HEK293 (cell line): ENCODE measurements around the gene SIL1.

Experiments used
- CTCF ChIA-PET: fragments of 350-600 bp; formaldehyde crosslinking; extraction: SDS; loops from one replicate; lab custom pipeline; 2021; ENCODE audit warnings: antibody characterized with exemption; lab: Yijun Ruan, JAX
- POLR2A ChIA-PET: fragments of 300-600 bp; formaldehyde crosslinking; extraction: SDS; loops from one replicate; lab custom pipeline; 2020; ENCODE audit warnings: antibody characterized with exemption, inconsistent platforms; lab: Yijun Ruan, JAX
- H3K27ac ChIP-seq: fragments of 200-500 bp; sonication (Bioruptor generic); 2 replicates; pipeline ENCODE4 v1.5.1; 2014; ENCODE audit warnings: low read depth, low read length, control low read depth, inconsistent platforms; ENCODE audit errors: extremely low read depth
- H3K36me3 ChIP-seq, 2 experiments: fragments of 200-500 bp in 1 of 2; sonication (Bioruptor generic) in 1 of 2; 1 replicate in 1 of 2; 2 replicates in 1 of 2; pipeline ENCODE4 v1.5.1; 2014 to 2017; ENCODE audit warnings: inconsistent platforms in 2 of 2, low read length in 2 of 2; ENCODE audit not compliant: control insufficient read depth in 2 of 2, insufficient read depth in 1 of 2
- H3K4me1 ChIP-seq: fragments of 200-500 bp; sonication (Bioruptor generic); 2 replicates; pipeline ENCODE4 v1.5.1; 2014; ENCODE audit warnings: mild to moderate bottlenecking, low read length, inconsistent platforms; ENCODE audit not compliant: control insufficient read depth, insufficient read depth
- H3K4me3 ChIP-seq: 2 replicates; pipeline ENCODE4 v1.5.1; 2011; ENCODE audit warnings: low read depth, mild to moderate bottlenecking, control low read depth, low read length, moderate library complexity
- H3K9me3 ChIP-seq: fragments of 200-500 bp; sonication (Bioruptor generic); 2 replicates; pipeline ENCODE4 v1.5.1; 2014; ENCODE audit warnings: low read depth, low read length, inconsistent platforms; ENCODE audit not compliant: control insufficient read depth, insufficient read depth
- HOXA7 ChIP-seq: sonication (generic); formaldehyde crosslinking; IDR thresholded peaks from 2 replicates; pipeline ENCODE4 v1.8.1; 2022; ENCODE audit warnings: missing genetic modification reagents, borderline replicate concordance
- OVOL3 ChIP-seq: fragments of 450-650 bp; formaldehyde crosslinking; IDR thresholded peaks from 2 replicates; pipeline ENCODE4 v1.5.1; 2016; ENCODE audit warnings: missing biosample characterization, missing genetic modification characterization
- RBAK ChIP-seq: fragments of 450-650 bp; formaldehyde crosslinking; IDR thresholded peaks from 2 replicates; pipeline ENCODE4 v1.5.1; 2016; ENCODE audit warnings: missing biosample characterization, missing genetic modification characterization
- ZIC2 ChIP-seq: fragments of 450-650 bp; formaldehyde crosslinking; IDR thresholded peaks from 2 replicates; pipeline ENCODE4 v1.5.1; 2016; ENCODE audit warnings: missing biosample characterization, missing genetic modification characterization
- ZNF138 ChIP-seq: fragments of 450-650 bp; formaldehyde crosslinking; IDR thresholded peaks from 2 replicates; pipeline ENCODE4 v1.5.1; 2016; ENCODE audit warnings: missing biosample characterization, missing genetic modification characterization, borderline replicate concordance
- ZNF157 ChIP-seq: fragments of 450-650 bp; formaldehyde crosslinking; IDR thresholded peaks from 2 replicates; pipeline ENCODE4 v1.5.1; 2016; ENCODE audit warnings: missing biosample characterization, missing genetic modification characterization
- ZNF239 ChIP-seq: fragments of 450-650 bp; formaldehyde crosslinking; IDR thresholded peaks from 2 replicates; pipeline ENCODE4 v1.5.1; 2016; ENCODE audit warnings: missing biosample characterization, missing genetic modification characterization
- ZNF24 ChIP-seq: fragments of 450-650 bp; formaldehyde crosslinking; IDR thresholded peaks from 2 replicates; pipeline ENCODE4 v1.5.1; 2016; ENCODE audit warnings: missing biosample characterization, missing genetic modification characterization
- ZNF341 ChIP-seq: fragments of 450-650 bp; formaldehyde crosslinking; IDR thresholded peaks from 2 replicates; pipeline ENCODE4; 2016; ENCODE audit warnings: low read depth, missing biosample characterization, missing genetic modification characterization
- ZNF354C ChIP-seq: fragments of 450-650 bp; formaldehyde crosslinking; IDR thresholded peaks from 2 replicates; pipeline ENCODE4 v1.5.1; 2016; ENCODE audit warnings: missing biosample characterization, missing genetic modification characterization, low read depth, borderline replicate concordance
- ZNF670 ChIP-seq: fragments of 450-650 bp; formaldehyde crosslinking; IDR thresholded peaks from 2 replicates; pipeline ENCODE4 v1.5.1; 2016; ENCODE audit warnings: missing biosample characterization, missing genetic modification characterization, low read depth
- ZNF76 ChIP-seq: fragments of 450-650 bp; formaldehyde crosslinking; IDR thresholded peaks from 2 replicates; pipeline ENCODE4; 2016; ENCODE audit warnings: low read depth, missing biosample characterization, missing genetic modification characterization, borderline replicate concordance
- ZNF792 ChIP-seq: fragments of 450-650 bp; formaldehyde crosslinking; IDR thresholded peaks from 2 replicates; pipeline ENCODE4 v1.5.1; 2016; ENCODE audit warnings: missing biosample characterization, missing genetic modification characterization
- TF ChIP-seq, protein P1 (sequence below): fragments of 450-650 bp; IDR thresholded peaks from 2 replicates; pipeline ENCODE4 v1.5.1; 2018; ENCODE audit warnings: missing biosample characterization, mild to moderate bottlenecking, missing genetic modification characterization
- TF ChIP-seq, protein P2 (sequence below): fragments of 450-650 bp; formaldehyde crosslinking; IDR thresholded peaks from 2 replicates; pipeline ENCODE4 v1.5.1; 2017; ENCODE audit warnings: missing biosample characterization, missing genetic modification characterization

Gene SIL1

DNA sequence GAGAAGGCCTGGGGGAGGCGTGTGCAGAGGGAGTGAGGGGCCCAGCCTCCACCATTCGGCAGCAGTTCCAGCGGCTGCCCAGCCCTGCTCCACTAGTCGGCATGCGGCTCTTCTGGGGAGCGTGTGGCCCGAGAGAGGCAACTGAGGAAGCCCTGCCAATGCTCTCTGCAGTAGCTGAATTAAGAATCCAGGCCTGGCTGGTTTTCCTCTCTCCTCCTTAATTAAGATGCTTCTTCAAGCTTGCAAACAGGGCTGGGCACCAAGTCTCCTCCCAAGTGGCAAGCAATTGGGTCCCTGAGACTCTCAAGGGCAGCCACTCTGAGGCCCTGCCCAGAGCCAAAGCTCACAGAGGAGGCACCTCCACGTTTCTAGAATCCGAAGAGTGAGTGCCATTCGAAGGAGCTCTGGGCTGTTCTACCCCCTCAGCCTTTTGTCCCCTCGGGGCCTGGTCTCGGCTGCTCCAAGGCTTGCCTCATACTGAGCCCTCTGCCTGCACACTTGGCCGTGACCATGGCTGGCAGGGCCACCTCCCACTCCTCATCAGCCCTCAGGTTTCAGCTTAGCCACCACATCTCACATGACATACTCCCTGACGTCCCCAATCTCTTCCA, 247.6 kb downstream of the SIL1 start:
- CTCF ChIA-PET: interaction anchor here (0.6 kb wide), 1 partner anchor 443 kb away, joined by 3 read pairs; no protein-coding TSS in a partner anchor

DNA sequence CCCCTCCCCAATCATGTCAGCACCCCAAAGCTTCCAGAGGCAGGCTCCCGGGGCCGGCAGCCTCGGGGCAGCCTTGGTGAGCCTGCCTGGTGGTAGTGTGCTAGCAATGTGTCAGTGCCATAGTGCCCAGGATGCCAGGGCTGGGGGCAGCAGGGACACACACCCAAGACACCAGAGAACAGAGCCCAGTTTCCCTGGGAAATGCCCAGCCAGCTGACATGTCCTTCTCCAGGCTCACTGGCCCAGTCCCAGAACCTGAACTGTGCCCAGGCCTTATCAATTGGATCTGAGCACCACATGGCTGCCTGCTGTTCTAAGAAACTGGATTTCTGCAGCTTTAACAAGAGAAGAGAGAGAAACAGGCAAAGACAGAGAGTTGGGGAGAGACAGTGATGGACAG, 248.2 kb downstream of the SIL1 start:
- Histone ChIP-seq H3K9me3 (no peaks in the 10 kb centered on the region), H3K4me3 (no peak overlapping the region), H3K27ac (no peak overlapping the region), H3K36me3 (peaks cover 0 to 10% of the 10 kb centered on the region in 2 experiments; a peak in 1 of 3 replicates)
- ChIA-PET CTCF (interaction anchor here (0.6 kb wide), 1 partner anchor 443 kb away, joined by 3 read pairs; no protein-coding TSS in a partner anchor), POLR2A (no interaction called here)
- TF ChIP-seq HOXA7 (CRISPR knock-in tag): no peak
- TF ChIP-seq RBAK (tag by site-specific recombination): no peak
- TF ChIP-seq ZNF792 (tag by site-specific recombination): no peak
- no peak for TF ChIP-seq ZNF24 (tag by site-specific recombination)
- TF ChIP-seq OVOL3: no peak
- TF ChIP-seq ZNF239 (tag by site-specific recombination): no peak
- TF ChIP-seq, all 188 proteins: peak for 0
- peaks cover 3% of the 10 kb centered on the region; the same call in 1 of the 2 replicates for H3K4me1 ChIP-seq

More for the DNA sequence above, 247.6 kb downstream of the SIL1 start:
- Histone ChIP-seq H3K9me3 (no peaks in the 10 kb centered on the region), H3K36me3 (peaks cover 0 to 10% of the 10 kb centered on the region in 2 experiments; a peak in 1 of 3 replicates), H3K27ac (no peak overlapping the region)
- TF ChIP-seq ZNF138: no peak
- TF ChIP-seq ZNF76: no peak
- TF ChIP-seq, protein P1, sequence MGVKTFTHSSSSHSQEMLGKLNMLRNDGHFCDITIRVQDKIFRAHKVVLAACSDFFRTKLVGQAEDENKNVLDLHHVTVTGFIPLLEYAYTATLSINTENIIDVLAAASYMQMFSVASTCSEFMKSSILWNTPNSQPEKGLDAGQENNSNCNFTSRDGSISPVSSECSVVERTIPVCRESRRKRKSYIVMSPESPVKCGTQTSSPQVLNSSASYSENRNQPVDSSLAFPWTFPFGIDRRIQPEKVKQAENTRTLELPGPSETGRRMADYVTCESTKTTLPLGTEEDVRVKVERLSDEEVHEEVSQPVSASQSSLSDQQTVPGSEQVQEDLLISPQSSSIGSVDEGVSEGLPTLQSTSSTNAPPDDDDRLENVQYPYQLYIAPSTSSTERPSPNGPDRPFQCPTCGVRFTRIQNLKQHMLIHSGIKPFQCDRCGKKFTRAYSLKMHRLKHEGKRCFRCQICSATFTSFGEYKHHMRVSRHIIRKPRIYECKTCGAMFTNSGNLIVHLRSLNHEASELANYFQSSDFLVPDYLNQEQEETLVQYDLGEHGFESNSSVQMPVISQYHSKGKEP: no peak
- peak; percentile 21; the same call in 1 of the 2 replicates for TF ChIP-seq ZNF341 (tag by site-specific recombination)
- TF ChIP-seq, all 188 proteins: peak for 1
- POLR2A ChIA-PET: no interaction called here
- Histone ChIP-seq H3K4me3 (no peak overlapping the region), H3K4me1 (peaks cover 3% of the 10 kb centered on the region; the same call in 1 of the 2 replicates)

DNA sequence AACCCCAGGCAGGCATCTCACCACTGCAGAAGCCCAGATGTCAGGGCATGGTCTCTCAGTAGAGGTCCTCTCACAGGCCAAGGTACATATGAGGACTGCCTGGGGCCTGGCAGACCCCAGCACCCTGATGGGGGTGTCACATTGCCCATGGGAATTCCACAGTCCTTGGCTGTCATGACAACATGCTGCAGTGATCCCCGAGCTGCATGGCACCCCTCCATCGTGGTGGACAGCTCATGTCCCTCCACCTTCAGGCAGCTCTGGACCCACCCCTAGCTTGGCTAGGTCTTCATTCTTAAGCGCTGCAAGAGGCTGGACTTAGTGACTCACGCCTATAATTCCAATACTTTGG, 249.0 kb downstream of the SIL1 start:
- H3K9me3 ChIP-seq: no peaks in the 10 kb centered on the region
- H3K4me1 ChIP-seq: peaks cover 3% of the 10 kb centered on the region; the same call in 1 of the 2 replicates
- no peak overlapping the region for H3K4me3 ChIP-seq
- no peak overlapping the region for H3K27ac ChIP-seq
- H3K36me3 ChIP-seq: peaks cover 0 to 10% of the 10 kb centered on the region in 2 experiments; a peak in 1 of 3 replicates
- POLR2A ChIA-PET: no interaction called here
- CTCF ChIA-PET: interaction anchor here (0.5 kb wide), 1 partner anchor 28 kb away, joined by 4 read pairs; no protein-coding TSS in a partner anchor
- TF ChIP-seq, protein P2, sequence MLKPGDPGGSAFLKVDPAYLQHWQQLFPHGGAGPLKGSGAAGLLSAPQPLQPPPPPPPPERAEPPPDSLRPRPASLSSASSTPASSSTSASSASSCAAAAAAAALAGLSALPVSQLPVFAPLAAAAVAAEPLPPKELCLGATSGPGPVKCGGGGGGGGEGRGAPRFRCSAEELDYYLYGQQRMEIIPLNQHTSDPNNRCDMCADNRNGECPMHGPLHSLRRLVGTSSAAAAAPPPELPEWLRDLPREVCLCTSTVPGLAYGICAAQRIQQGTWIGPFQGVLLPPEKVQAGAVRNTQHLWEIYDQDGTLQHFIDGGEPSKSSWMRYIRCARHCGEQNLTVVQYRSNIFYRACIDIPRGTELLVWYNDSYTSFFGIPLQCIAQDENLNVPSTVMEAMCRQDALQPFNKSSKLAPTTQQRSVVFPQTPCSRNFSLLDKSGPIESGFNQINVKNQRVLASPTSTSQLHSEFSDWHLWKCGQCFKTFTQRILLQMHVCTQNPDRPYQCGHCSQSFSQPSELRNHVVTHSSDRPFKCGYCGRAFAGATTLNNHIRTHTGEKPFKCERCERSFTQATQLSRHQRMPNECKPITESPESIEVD (tag by site-specific recombination): no peak
- TF ChIP-seq ZIC2 (tag by site-specific recombination) (0 out of 2 replicates have a peak, but pooled peaks have one; percentile 2), ZNF670 (tag by site-specific recombination) (no peak), ZNF354C (tag by site-specific recombination) (no peak), ZNF157 (no peak)
